Bone marrow (tissue), 2 donors: ENCODE measurements around the gene STX3.
"Not testable (repeated sequence)": the region's sequence is repeated elsewhere in the genome, so short reads cannot be mapped to it uniquely, and the experiment has no call there.

Experiments
- DNase-seq, 2 donors: peaks; one replicate each; lab custom pipeline; 2025; lab: John Stamatoyannopoulos, UW

Gene STX3

DNA sequence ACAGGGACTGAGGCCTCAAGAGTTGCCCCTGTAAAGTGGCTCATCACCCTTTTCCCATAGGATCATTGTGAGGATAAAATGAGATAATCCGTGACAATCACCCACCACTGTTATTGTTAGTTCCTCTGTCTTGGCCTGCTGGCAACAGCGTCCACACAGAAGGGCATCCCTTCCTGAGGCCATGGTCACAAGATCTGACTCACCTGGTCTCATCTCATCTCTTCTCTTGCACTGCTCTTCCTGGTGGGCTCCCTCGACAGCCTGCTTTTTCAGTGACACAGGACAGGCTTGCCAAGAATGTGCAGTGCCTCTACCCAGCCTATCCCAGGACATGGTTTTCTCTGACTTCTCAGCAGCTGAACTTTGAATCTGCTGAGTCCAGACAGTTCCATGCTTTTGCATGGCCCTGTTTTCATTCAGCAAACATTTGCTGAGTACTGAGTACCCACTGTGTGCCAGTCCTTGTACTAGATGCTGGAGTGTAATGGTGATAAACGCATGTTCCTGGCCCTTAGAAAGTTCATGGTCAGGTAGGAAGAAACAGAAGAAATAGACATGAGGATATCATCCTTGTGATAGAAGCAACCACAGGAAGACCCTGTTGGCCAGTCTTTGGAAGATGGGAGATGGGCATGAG is 3.3 kb downstream of the STX3 start:
- no peak for DNase-seq

DNA sequence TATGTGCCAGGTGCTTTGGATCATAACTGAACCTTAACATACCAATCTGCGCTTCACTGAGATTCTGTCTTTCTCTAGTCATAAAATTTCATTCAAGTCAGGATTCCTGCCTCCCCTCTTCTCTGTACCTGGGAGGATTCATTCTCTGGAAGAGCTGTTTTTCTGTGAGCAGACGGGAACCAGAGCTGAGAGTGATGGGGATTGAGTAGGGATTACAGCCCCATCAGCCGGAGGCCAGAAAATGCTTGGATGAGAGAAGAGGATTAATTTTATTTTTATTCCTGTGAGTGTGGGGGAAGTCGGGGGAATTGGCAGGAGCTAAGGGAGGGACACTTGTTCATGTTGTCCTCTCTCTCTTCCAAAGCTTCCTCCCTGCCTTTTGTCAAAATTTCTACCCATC is 4.7 kb downstream of the STX3 start:
- no peak for DNase-seq

DNA sequence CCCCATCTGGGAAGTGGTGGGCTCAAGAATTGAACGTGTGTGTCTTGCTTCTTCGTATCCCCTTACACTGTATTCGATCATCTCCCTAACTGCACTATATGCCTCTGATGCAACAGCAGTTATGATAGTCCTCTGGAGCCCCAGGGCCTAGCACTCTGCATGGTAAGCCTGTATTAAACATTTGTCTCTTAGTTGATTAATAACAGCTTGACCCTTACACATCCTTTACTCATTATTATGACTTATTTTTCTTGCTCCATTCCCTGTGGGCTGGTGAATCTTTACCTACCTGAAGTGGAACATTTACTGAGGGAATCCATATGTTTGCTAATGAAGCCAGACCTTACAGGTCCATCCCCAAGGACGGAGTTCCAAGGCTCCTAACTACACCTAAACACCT is 5.6 kb downstream of the STX3 start:
- DNase-seq: no peak

- no peak for DNase-seq
These were observed 6.8 kb downstream of the STX3 start for GRCh38 chr11:59761993-59762392.

DNA sequence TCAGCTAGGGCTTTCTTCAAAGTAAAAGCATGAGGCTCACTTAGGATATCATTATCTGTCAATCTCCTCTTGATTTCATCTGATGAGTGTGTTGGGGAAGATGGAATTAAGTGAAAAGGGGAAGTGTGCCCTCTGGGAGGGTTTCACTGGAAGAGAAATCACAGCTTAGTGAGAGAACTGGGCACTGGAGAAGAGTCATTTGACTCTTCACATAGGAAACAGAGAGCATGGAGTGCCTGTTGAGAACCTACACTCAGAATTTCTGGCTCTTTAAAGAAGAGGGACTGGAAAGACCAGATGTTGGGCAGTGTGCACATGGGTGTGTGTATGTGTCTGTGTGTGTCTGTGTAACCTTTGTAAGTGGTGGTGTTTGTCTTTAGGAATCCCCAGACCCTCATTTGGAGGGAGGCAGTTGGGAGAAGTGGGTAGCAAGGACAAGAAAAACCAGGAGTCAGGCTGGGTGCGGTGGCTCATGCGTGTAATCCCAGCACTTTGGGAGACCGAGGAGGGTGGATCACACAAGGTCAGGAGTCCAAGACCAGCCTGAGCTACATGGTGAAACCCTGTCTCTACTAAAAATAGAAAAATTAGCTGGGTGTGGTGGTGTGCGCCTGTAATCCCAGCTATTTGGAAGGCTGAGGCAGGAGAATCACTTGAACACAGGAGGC is 10.0 kb downstream of the STX3 start:
- DNase-seq: no peak

DNA sequence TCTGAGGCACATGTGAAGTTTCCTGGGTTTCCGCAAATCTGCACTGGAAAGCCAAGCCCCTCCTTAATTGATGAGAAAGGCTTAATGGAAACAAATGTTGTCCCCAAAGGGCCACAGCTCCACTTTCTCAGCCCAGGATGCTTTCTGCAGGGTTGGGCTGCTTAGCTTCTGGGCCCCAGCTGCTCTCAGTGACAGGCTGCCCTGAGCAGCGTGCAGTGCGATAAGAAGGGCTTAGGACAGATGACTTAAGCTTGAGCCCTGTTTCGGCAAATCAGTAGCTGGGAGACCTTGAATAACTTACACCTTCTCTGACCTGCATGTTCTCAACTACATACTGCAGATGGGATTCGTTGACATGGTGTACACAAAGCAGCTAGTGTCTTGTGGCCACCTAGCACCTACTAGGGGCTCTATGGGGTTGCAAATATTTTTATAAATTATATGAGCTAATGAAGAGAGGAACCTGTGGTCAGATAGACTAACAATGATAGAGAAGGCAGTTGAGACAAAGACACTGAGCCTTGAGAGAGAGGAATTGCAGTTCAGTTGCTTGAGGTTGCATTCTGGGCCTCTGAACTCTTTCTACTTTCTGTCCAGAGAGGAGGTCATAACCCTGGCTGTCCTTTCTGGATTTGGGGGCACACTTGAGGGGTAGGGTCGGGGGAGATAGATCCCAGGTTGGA is 11.5 kb downstream of the STX3 start:
- DNase-seq: no peak

DNA sequence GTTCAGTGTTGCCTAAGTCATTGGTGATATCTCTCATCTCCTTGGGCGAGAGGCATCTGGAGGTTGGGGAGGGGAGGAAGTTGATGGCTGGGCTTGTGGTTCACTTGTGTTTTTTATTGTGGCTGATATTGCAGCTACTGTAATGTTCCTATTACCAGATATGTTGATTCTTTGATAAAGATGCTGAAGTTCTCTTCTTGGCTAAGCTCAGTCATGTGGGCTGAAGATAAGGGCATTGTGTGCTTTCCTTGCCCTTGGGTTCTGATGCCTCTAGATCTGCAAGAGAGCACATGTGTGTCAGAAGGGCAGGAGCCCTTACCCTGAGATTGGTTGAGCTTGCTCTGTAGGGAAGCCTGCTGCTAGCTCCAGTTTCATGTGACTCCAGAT is 12.0 kb downstream of the STX3 start:
- DNase-seq: peak in 1 of 2 donors; percentile 11

- no peak for DNase-seq
These were observed 13.9 kb downstream of the STX3 start for GRCh38 chr11:59769111-59769510.

- no peak for DNase-seq
These were observed 14.7 kb downstream of the STX3 start for GRCh38 chr11:59769828-59770227.

DNA sequence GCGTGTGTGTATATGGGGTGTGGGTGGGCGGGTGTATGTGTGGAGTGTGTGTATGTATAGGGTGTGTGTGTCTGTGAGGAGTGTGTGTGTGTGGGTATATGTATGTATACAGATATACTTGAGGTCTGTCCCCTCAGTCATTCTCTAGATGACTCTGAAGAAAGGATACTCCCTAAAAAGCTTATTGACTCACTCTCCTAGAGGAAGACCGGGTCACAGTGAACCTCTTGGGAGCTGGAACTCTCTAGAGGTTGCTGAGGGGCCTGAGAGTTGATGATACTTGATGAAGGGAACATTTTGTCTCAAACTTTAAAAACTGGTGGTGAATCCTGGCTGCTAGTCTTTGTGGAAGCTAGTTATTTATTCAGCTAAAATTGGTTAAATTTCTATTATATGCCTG is 15.1 kb downstream of the STX3 start:
- DNase-seq: no peak

- DNase-seq: no peak
These were observed 15.7 kb downstream of the STX3 start for GRCh38 chr11:59770869-59771268.

GRCh38 chr11:59771605-59772004 is 16.4 kb downstream of the STX3 start:
- DNase-seq: no peak

GRCh38 chr11:59773083-59773440 is 17.9 kb downstream of the STX3 start:
- DNase-seq: no peak

DNA sequence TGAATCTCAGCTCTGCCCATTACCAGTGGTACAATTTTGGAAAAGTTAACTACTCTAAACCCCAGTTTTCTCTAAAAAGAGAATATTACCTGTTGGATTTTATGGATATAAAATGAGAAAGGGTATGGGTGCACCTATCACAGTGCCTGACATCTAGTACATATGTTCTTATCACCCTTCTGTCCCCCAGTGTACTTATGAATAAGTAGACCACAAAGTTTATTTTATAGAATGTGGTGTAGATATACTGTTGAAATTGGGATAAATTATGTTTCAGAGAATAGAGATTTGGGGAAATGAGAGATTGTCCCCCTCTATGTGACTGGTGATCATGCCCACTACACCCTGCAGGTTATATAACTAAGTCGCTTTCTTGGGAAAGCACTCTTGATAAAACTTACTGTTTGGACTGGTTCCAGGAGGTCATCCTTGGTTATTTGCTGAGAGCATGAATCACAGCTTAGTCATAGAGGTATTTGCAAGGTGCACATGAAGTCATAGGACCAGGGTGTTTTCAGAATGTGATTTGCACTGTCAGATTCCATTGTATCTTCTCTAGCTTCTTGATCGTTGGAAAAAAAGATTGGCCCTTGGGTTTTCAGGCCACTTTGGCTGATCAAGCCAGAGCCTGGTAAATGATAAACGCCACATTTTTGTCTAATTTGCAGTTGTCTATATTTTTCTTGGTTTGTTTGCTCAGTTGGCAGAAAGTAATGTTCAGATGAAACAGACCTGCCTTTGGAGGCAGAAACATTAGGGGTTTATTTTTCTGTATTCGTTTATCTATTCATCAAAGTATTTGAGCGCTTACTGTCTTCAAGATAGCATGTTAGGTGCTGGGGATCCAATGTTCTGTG is 21.3 kb downstream of the STX3 start:
- DNase-seq: no peak

DNA sequence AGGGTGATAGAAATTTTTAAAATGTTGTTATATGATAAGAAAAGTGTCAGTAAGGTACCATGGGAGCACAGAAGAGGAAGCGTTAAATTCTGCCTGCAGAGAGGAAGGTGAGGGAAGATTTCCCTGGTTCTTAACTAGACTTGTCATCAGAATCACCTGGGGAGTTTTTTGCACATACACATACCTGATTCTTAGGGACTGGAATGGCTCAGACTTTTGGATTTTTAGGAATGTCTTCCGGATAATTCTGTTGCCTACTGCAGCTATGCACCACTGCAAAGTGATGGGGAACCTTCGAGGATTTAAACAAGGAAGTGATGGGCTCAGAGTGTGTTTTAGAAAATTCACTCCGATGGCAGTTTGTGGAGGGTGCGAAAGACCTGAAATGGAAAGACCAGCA is 21.9 kb downstream of the STX3 start:
- no peak for DNase-seq

DNA sequence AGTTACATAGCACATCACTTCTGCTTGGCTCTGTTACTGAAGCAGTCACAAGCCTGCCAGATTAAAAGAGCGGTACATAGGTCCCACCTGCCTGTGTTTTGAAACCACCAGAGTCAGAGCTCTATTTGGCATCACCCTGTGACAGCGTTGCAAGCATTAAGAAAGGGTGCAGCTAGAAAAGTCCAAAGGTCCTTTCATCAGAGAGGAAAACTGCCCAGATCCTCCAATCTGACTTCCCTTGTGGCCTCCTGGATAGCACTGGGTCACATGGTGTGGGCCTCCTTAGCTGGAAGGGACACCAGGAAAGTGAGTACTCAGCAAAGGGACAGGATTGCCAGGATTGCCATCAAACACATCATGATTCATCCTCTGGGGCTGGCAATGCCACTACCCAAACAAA is 22.9 kb downstream of the STX3 start:
- no peak for DNase-seq

DNA sequence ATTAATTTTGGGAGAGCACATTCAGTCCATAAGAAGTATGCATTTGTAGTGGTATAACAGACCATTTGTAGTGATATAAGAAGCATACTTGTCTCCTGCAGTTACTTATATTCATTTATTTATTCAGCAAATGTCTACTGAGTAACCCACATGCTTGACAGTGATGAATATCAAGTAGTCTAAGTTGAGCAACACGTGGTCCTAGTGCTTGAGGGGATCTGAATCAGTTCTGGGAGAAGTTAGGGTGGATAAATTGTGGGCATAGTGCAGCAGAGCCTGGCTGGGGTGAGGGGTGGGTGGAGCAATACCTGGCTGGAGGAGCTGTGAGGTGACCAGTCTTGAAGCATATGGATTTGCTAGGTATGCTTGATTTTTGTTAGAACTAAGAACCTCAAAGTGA is 24.3 kb downstream of the STX3 start:
- DNase-seq: no peak

DNA sequence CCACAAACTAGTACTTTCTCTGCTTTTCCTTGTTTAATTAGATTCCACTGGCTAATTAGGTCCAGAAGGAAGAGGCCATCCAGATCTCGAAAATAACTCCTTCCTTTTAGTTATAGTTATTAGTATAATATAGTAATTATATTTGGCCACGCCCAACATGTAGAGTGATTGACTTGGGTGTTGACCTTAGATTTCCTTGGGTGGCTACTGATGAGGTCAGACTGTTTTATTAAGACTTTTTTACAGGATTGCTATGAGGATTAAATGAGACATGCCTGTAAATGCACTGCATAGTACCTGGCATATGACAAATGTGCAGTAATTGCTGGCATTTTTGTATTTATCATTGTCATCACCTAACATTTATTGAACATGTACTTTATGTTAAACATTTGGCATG is 26.9 kb downstream of the STX3 start:
- no peak for DNase-seq

DNA sequence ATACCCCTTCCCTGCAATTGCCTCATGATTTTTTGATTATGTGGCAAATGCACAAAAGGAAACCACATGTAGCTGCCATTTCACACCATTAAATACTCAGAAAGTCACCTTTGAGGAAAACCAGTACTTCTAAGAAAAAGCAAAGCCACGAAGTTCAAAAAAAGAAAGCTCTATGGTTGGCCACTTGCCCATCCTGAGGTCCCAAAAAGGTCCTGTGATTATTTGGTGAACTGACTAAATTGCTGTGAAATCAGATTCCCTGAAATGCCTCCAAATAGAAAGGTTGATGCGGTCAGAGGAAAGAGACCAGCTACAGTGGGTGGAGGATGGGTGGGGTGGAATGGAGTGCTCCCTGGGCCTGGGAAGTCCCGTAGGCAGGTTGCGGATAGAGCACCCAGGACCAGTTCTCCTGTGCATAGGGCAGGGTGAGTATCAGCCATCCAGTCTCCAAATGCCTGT is 28.5 kb downstream of the STX3 start:
- DNase-seq: no peak

- DNase-seq: not testable (repeated sequence)
These were observed 29.3 kb downstream of the STX3 start for GRCh38 chr11:59784441-59784840.

GRCh38 chr11:59785818-59786217 is 30.6 kb downstream of the STX3 start:
- no peak for DNase-seq

- no peak for DNase-seq
These were observed 32.0 kb downstream of the STX3 start for GRCh38 chr11:59787255-59787588.

- DNase-seq: no peak
These were observed 32.6 kb downstream of the STX3 start for GRCh38 chr11:59787816-59788215.
